ENCODE measurements around the gene PIGL. TPM values are rescaled to one million over a fixed set of nuclear protein-coding genes. Genes with fewer than 3 reads are reported as not detected.

PIGL gene
- total RNA-seq, 2 donors from 2014 or later: 52.1 to 124 TPM

GRCh38 chr17:16243801-16244567 is 27.0 kb downstream of the PIGL start:
- Histone ChIP-seq H3K27ac (no peak overlapping the region), H3K9me3 (no peaks in the 10 kb centered on the region), H3K36me3 (peaks cover 3% of the 10 kb centered on the region), H3K4me1 (ENCODE audit: control insufficient read depth in 1 of 2, low read depth in 2 of 2) (no peaks in the 10 kb centered on the region), H3K4me3 (no peak overlapping the region), H3K27me3 (replicated peaks; ENCODE audit: insufficient read depth) (no peaks in the 10 kb centered on the region)
- DNase-seq (ENCODE audit: low spot score) (no peak), ATAC-seq (ENCODE audit: insufficient number of reproducible peaks, low FRiP score, low read depth) (no peak)
- TF ChIP-seq CTCF (IDR thresholded peaks at IDR 0.05): no peak

- no peak for TF ChIP-seq CTCF (IDR thresholded peaks at IDR 0.05)
- DNase-seq (ENCODE audit: low spot score) (no peak), ATAC-seq (ENCODE audit: insufficient number of reproducible peaks, low FRiP score, low read depth) (no peak)
- Histone ChIP-seq H3K36me3 (peaks cover 3% of the 10 kb centered on the region), H3K27ac (no peak overlapping the region), H3K27me3 (replicated peaks; ENCODE audit: insufficient read depth) (no peaks in the 10 kb centered on the region), H3K4me3 (no peak overlapping the region), H3K9me3 (no peaks in the 10 kb centered on the region), H3K4me1 (ENCODE audit: control insufficient read depth in 1 of 2, low read depth in 2 of 2) (no peaks in the 10 kb centered on the region)
These were observed 30.6 kb downstream of the PIGL start for GRCh38 chr17:16247586-16247984.

- no peak overlapping the region for H3K4me3 ChIP-seq
- H3K9me3 ChIP-seq: no peaks in the 10 kb centered on the region
- no peaks in the 10 kb centered on the region for H3K27me3 ChIP-seq (replicated peaks; ENCODE audit: insufficient read depth)
- H3K4me1 ChIP-seq (ENCODE audit: control insufficient read depth in 1 of 2, low read depth in 2 of 2): peaks cover 8 to 11% of the 10 kb centered on the region in 2 donors
- ATAC-seq (ENCODE audit: insufficient number of reproducible peaks, low FRiP score, low read depth): no peak
- no peaks in the 10 kb centered on the region for H3K36me3 ChIP-seq
- TF ChIP-seq CTCF (IDR thresholded peaks at IDR 0.05): no peak
- DNase-seq (ENCODE audit: low spot score): no peak
- H3K27ac ChIP-seq: no peak overlapping the region
These were observed 33.6 kb downstream of the PIGL start for GRCh38 chr17:16250635-16251034.

GRCh38 chr17:16251043-16251442 is 34.0 kb downstream of the PIGL start:
- ATAC-seq (ENCODE audit: insufficient number of reproducible peaks, low FRiP score, low read depth) (no peak), DNase-seq (ENCODE audit: low spot score) (no peak)
- TF ChIP-seq CTCF (IDR thresholded peaks at IDR 0.05): no peak
- H3K27me3 ChIP-seq (replicated peaks; ENCODE audit: insufficient read depth): no peaks in the 10 kb centered on the region
- no peaks in the 10 kb centered on the region for H3K36me3 ChIP-seq
- no peak overlapping the region for H3K4me3 ChIP-seq
- H3K9me3 ChIP-seq: no peaks in the 10 kb centered on the region
- no peak overlapping the region for H3K27ac ChIP-seq
- peaks cover 10 to 15% of the 10 kb centered on the region in 2 donors for H3K4me1 ChIP-seq (ENCODE audit: control insufficient read depth in 1 of 2, low read depth in 2 of 2)

GRCh38 chr17:16251556-16251955 is 34.5 kb downstream of the PIGL start:
- no peak for ATAC-seq (ENCODE audit: insufficient number of reproducible peaks, low FRiP score, low read depth)
- TF ChIP-seq CTCF (IDR thresholded peaks at IDR 0.05): no peak
- Histone ChIP-seq H3K27me3 (replicated peaks; ENCODE audit: insufficient read depth) (no peaks in the 10 kb centered on the region), H3K36me3 (no peaks in the 10 kb centered on the region), H3K27ac (no peak overlapping the region), H3K4me3 (no peak overlapping the region), H3K4me1 (ENCODE audit: control insufficient read depth in 1 of 2, low read depth in 2 of 2) (peaks cover 15 to 20% of the 10 kb centered on the region in 2 donors), H3K9me3 (no peaks in the 10 kb centered on the region)
- no peak for DNase-seq (ENCODE audit: low spot score)

Data from thoracic aorta (tissue), 2 donors.